Ascending aorta (tissue), 2 donors: ENCODE results near the gene RAB4A. TPM values are rescaled to one million over a fixed set of nuclear protein-coding genes. Genes with fewer than 3 reads are reported as not detected.
A peak's percentile ranks its signal among the peaks of the same experiment; 100 is the strongest.

Experiments used
- DNase-seq, 2 donors: peaks; one replicate each; pipeline ENCODE4 v3.0.0-alpha.2; 2019; ENCODE audit warnings: low spot score in 2 of 2
- H3K27ac ChIP-seq, 2 donors: fragments of 200-600 bp; sonication (generic); one replicate each; pipeline ENCODE4 v1.5.1; 2016 to 2017; ENCODE audit warnings: mild to moderate bottlenecking in 1 of 2
- H3K27me3 ChIP-seq: fragments of 200-600 bp; sonication (generic); one replicate; pipeline ENCODE4 v1.5.1; 2017
- H3K36me3 ChIP-seq, 2 donors: fragments of 200-600 bp; sonication (generic); one replicate each; pipeline ENCODE4 v1.5.1; 2016
- H3K4me1 ChIP-seq, 2 donors: fragments of 200-600 bp; sonication (generic); one replicate each; pipeline ENCODE4 v1.5.1; 2016 to 2017; ENCODE audit warnings: mild to moderate bottlenecking in 1 of 2
- H3K4me3 ChIP-seq, 2 donors: fragments of 200-600 bp; sonication (generic); one replicate each; pipeline ENCODE4 v1.5.1; 2016 to 2017; ENCODE audit warnings: mild to moderate bottlenecking in 1 of 2
- H3K9me3 ChIP-seq, 2 donors: fragments of 200-600 bp; sonication (generic); one replicate each; pipeline ENCODE4 v1.5.1; 2016
- intact Hi-C: fragments of 100-400 bp; cut with DNase I; formaldehyde crosslinking; loops from one replicate; pipeline ENCODE4 v1.15.1; 2023
- total RNA-seq: library from RNA; depleted of rRNA; stranded (reverse); fragments of >200 nt; gene quantifications from one replicate; pipeline ENCODE4 v1.1.0, GENCODE V29; 2016
- TF ChIP-seq, protein P1 (sequence below), 3 experiments: fragments of 200-600 bp in 2 of 3; fragments of 450-650 bp in 1 of 3; sonication (generic) in 2 of 3; IDR thresholded peaks; one replicate each; pipeline ENCODE4 v1.5.1; 2016 to 2019; ENCODE audit warnings: antibody characterized with exemption in 3 of 3, mild to moderate bottlenecking in 1 of 3, moderate library complexity in 1 of 3

The RAB4A gene
- total RNA-seq, 1 donor from 2014 or later: 6.0 TPM

DNA sequence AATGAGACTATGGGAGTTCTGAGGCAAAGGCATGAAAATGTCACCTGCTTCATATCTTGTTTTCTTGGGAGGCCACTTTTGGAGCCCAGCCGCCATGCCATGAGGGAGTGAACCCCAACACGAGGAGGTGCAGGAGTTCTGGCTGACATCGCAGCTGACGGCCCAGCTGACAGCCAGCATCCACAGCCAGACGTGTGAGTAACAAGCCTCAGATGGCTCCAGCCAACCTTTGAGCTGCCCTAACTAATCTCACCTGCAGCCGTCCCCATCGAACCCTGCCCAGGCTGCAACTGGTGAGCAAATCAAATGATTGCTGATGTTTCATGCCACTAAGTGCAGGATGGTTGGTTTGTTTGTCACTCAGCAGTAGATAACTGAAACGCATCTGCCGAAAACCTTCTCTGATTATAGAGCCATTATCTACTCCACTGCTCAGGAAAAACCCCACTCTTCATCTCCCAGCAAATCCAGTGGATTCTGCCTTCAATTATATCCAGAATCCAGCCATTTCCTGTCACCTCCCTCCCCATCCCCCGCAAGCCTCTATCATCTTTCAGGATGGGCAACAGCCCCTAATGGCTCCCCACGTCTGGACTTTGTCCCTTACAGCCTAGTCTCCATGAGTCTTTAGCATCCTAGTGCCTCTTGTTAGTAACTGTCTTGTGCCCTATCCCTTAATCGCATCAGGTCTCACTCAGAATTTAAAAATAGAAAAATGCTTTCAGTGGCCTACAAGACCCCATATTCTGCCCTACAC, 18.5 kb upstream of the RAB4A start:
- Histone ChIP-seq H3K4me3 (no peak overlapping the region), H3K27me3 (no peaks in the 10 kb centered on the region), H3K9me3 (no peaks in the 10 kb centered on the region), H3K4me1 (no peaks in the 10 kb centered on the region), H3K36me3 (no peaks in the 10 kb centered on the region), H3K27ac (no peak overlapping the region)
- intact Hi-C loops: no loop called here
- TF ChIP-seq, protein P1, sequence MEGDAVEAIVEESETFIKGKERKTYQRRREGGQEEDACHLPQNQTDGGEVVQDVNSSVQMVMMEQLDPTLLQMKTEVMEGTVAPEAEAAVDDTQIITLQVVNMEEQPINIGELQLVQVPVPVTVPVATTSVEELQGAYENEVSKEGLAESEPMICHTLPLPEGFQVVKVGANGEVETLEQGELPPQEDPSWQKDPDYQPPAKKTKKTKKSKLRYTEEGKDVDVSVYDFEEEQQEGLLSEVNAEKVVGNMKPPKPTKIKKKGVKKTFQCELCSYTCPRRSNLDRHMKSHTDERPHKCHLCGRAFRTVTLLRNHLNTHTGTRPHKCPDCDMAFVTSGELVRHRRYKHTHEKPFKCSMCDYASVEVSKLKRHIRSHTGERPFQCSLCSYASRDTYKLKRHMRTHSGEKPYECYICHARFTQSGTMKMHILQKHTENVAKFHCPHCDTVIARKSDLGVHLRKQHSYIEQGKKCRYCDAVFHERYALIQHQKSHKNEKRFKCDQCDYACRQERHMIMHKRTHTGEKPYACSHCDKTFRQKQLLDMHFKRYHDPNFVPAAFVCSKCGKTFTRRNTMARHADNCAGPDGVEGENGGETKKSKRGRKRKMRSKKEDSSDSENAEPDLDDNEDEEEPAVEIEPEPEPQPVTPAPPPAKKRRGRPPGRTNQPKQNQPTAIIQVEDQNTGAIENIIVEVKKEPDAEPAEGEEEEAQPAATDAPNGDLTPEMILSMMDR (IDR thresholded peaks at IDR 0.05): no peak
- no peak for DNase-seq

DNA sequence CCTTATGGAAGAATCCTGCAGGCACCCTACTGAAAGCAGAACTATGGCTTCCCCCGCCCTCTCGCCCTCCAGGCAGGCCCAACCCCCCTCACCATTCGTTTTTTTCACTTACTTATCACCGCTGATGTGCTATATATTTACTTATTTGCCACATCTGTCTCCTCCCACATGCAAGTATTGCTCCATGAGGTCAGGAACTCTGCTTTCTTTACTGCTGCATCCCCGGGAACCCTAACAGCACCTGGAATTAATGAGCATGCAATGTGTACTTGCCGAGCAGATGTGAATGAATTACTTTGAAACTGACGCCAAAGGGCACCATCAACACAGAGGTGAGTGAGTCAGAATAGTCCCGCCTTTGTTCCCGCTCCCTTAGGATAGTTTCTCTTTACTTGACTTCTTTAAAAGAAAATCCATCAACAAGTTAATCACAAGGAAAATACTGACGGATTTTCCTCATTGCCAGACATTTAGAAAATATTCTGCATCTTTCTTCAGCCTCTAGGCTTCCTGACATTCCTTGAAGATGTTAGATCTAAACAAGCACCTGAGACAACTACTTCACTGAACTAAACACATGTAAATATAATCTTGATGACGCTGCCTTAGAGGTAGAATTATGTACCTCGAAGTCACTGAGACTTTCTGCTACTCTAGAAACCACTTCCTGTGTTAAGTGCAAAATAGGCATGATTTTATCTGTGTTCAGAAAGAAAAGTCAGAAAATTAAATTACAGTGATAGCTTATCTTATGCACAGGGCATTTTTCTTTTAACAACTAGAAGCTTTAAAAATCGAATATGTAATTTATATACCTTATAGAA, 17.5 kb upstream of the RAB4A start:
- Histone ChIP-seq H3K4me3 (no peak overlapping the region), H3K27ac (no peak overlapping the region), H3K36me3 (no peaks in the 10 kb centered on the region), H3K27me3 (no peaks in the 10 kb centered on the region), H3K9me3 (no peaks in the 10 kb centered on the region), H3K4me1 (peaks cover 0 to 2% of the 10 kb centered on the region in 2 donors)
- intact Hi-C loops: no loop called here
- TF ChIP-seq, protein P1 (IDR thresholded peaks at IDR 0.05): no peak
- no peak for DNase-seq

DNA sequence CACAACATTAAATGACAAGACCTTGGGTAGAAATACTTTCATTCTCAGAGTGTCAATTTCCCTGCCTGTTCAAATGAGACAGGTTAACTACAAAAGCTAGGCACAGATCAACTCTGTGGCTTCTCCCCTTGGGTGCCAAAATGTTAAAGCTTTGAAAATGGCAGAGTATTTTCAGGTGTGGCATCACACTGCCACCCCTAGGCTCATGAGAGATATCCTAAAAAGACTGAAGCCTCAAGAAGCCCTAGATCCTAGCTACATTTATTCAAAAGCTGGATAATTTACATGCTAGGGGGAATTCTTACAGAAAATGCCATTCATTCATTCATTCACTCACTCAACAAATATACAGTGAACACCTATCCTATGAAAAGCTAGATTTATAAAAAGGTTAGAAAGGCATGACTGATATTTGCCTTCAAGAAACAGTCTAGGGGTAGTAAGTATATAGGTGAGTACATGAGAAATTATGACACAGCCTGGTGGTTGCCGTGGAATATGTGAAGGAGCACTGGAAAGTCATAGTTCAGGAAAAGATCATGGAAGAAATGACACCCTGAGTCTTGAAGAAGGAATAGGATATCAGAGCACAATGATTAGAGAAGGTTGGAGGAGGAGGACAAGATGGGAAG, 15.9 kb upstream of the RAB4A start:
- Histone ChIP-seq H3K36me3 (no peaks in the 10 kb centered on the region), H3K27me3 (no peaks in the 10 kb centered on the region), H3K27ac (no peak overlapping the region), H3K4me3 (no peak overlapping the region), H3K4me1 (peaks cover 0 to 2% of the 10 kb centered on the region in 2 donors), H3K9me3 (no peaks in the 10 kb centered on the region)
- intact Hi-C loops: no loop called here
- TF ChIP-seq, protein P1 (IDR thresholded peaks at IDR 0.05): peak; percentile 10 to 49 (median 17)
- no peak for DNase-seq

DNA sequence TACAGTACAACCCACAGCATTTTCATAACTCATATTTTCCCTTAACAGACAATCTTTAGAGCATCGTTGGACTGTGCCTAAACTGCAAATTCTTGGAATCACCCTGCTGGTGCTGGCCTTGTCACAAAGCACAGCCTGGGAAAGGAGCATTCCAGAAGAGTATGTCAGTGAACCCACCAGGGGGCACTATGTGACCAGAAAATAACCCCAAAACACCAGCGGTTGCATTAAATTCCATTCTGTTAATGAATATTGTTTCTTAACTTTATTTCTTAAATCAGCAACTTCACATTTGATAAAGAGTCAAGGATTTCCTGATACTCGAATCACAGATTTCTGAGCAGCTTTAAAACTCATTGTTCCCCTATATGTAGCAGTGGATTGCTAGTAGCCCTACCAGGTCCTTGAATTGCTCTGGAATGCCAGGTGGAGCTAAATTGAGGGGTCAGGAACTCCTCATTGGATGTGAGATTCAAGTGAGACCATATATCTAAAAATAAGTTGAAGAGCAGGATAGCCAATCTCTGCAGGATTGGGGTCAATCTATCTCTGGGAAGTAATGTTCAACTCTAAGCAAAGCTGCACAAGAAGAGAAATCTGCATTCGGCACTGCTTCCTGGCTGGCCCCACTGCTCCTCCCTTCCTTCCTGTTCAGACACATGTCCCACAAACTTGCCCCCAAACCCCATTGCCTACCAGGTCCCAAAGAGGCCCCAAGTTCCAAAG, 12.7 kb upstream of the RAB4A start:
- H3K9me3 ChIP-seq: no peaks in the 10 kb centered on the region
- H3K27ac ChIP-seq: no peak overlapping the region
- no peaks in the 10 kb centered on the region for H3K36me3 ChIP-seq
- H3K27me3 ChIP-seq: no peaks in the 10 kb centered on the region
- H3K4me1 ChIP-seq: peaks cover 0 to 2% of the 10 kb centered on the region in 2 donors
- TF ChIP-seq, protein P1 (IDR thresholded peaks at IDR 0.05): peak; percentile 76 to 86 (median 81)
- intact Hi-C loops: loop anchor here (1.0 to 2.0 kb wide), 2 partner anchors 195 to 224 kb away; no protein-coding TSS in a partner anchor
- DNase-seq: peak in 1 of 2 donors; percentile 79
- no peak overlapping the region for H3K4me3 ChIP-seq

DNA sequence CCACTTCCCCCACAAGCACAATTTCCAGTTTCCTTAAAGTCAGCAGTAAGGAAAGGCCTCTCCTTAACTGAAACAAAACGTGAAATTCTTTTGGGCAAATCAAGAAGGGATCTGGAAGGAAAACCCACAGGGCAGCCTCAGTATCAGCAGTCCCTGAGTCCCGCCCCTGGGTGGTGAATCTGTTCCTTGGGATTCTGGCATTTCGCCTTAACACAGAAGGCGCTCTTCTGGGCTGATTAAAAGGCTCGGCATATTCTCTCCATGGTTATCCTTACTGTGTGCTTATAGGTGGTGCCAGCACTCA, 12.2 kb upstream of the RAB4A start:
- no peak for DNase-seq
- TF ChIP-seq, protein P1 (IDR thresholded peaks at IDR 0.05): no peak
- H3K4me1 ChIP-seq: peaks cover 0 to 2% of the 10 kb centered on the region in 2 donors
- no peaks in the 10 kb centered on the region for H3K27me3 ChIP-seq
- H3K4me3 ChIP-seq: no peak overlapping the region
- no peaks in the 10 kb centered on the region for H3K9me3 ChIP-seq
- intact Hi-C loops: loop anchor here (1.0 to 2.0 kb wide), 2 partner anchors 194 to 224 kb away; no protein-coding TSS in a partner anchor
- H3K27ac ChIP-seq: no peak overlapping the region
- H3K36me3 ChIP-seq: no peaks in the 10 kb centered on the region
